ENCODE measurements around the gene HRK.
"Not testable (repeated sequence)": the region's sequence is repeated elsewhere in the genome, so short reads cannot be mapped to it uniquely, and the experiment has no call there.

HRK gene

DNA sequence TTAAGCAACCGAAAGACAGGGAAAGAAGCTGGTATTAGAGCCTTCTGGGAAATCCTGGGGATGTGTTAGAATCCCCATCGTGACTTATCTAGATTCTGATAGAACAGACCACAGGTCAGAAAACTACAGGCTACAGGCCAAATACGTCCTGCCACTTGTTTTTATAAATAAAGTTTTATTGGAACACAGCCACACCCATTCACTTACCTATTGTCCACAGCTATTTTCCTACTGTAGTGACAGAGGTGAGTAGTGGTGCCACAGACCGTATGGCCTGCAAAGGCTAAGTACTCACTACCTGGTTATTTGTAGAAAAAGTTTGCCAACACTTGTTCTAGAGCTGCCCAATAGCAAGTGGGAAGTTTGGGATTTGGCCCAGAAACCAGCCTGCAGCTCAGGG is 53.8 kb downstream of the HRK start:
- Histone ChIP-seq H3K9me3 (no peaks in the 10 kb centered on the region), H3K27me3 (peaks cover 6% of the 10 kb centered on the region), H3K36me3 (no peaks in the 10 kb centered on the region), H3K4me1 (ENCODE audit: control insufficient read depth in 1 of 2, insufficient read depth in 1 of 2, low read depth in 1 of 2, low read length in 1 of 2) (no peaks in the 10 kb centered on the region), H3K4me3 (ENCODE audit: low read depth in 1 of 2, low read length in 1 of 2) (no peak overlapping the region), H3K27ac (no peak overlapping the region)
- TF ChIP-seq, protein P1, sequence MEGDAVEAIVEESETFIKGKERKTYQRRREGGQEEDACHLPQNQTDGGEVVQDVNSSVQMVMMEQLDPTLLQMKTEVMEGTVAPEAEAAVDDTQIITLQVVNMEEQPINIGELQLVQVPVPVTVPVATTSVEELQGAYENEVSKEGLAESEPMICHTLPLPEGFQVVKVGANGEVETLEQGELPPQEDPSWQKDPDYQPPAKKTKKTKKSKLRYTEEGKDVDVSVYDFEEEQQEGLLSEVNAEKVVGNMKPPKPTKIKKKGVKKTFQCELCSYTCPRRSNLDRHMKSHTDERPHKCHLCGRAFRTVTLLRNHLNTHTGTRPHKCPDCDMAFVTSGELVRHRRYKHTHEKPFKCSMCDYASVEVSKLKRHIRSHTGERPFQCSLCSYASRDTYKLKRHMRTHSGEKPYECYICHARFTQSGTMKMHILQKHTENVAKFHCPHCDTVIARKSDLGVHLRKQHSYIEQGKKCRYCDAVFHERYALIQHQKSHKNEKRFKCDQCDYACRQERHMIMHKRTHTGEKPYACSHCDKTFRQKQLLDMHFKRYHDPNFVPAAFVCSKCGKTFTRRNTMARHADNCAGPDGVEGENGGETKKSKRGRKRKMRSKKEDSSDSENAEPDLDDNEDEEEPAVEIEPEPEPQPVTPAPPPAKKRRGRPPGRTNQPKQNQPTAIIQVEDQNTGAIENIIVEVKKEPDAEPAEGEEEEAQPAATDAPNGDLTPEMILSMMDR (IDR thresholded peaks at IDR 0.05) = no peak

DNA sequence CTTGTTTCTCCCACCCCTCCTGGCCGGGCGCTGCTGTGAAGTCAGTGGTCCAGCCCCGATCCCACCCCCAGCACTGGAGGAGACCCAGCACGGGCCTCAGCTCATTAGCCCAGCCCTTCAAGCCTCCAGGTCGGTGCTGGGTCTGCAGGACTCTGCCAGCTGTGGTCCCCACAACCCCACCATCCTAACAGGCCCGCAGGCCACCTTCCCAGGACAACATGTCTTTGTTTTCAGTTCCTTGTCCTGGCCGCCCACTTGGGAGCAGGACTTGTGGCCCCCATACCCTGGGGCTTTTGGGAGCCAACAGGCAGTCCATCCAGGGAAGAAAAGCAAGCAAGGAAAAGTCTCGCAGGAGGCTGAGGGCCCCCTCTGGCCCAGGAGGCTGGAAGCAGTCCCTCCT is 60.0 kb downstream of the HRK start:
- H3K4me3 ChIP-seq (ENCODE audit: low read depth in 1 of 2, low read length in 1 of 2) = no peak overlapping the region
- TF ChIP-seq, protein P1 (IDR thresholded peaks at IDR 0.05) = no peak
- H3K36me3 ChIP-seq = no peaks in the 10 kb centered on the region
- peaks cover 11 to 15% of the 10 kb centered on the region in 2 experiments for H3K4me1 ChIP-seq (ENCODE audit: control insufficient read depth in 1 of 2, insufficient read depth in 1 of 2, low read depth in 1 of 2, low read length in 1 of 2)
- no peak overlapping the region for H3K27ac ChIP-seq
- H3K9me3 ChIP-seq = no peaks in the 10 kb centered on the region
- peaks cover 34% of the 10 kb centered on the region for H3K27me3 ChIP-seq

DNA sequence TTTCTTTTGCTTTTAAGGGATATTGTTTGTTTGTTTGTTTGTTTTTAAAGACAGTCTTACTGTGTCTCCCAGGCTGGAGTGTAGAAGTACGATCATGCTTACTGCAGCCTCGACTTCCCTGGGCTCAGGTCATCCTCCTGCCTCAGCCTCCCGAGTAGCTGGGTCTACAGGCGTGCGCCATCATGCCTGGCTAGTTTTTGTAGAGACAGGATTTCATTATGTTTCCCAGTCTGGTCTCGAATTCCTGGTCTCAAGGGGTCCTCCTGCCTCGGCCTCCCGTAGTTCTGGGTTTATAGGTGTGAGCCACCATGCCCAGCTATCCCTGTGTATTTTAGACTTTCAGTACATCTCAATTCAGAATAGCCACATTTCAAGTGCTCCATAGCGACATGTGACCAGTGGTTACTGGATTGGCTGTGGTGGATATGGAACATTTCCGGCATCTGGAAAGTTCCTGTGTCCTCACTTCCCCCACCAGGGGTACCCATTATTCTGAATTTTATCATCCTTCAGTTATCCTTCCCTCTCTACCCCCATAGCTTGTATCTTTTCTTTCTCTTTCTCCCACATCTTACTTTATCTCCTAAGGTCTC is 61.1 kb downstream of the HRK start:
- Histone ChIP-seq H3K4me1 (ENCODE audit: control insufficient read depth in 1 of 2, insufficient read depth in 1 of 2, low read depth in 1 of 2, low read length in 1 of 2) (peaks cover 11 to 15% of the 10 kb centered on the region in 2 experiments), H3K36me3 (no peaks in the 10 kb centered on the region), H3K4me3 (ENCODE audit: low read depth in 1 of 2, low read length in 1 of 2) (no peak overlapping the region), H3K27ac (no peak overlapping the region), H3K27me3 (peaks cover 34% of the 10 kb centered on the region), H3K9me3 (no peaks in the 10 kb centered on the region)
- TF ChIP-seq, protein P1 (IDR thresholded peaks at IDR 0.05) = no peak

DNA sequence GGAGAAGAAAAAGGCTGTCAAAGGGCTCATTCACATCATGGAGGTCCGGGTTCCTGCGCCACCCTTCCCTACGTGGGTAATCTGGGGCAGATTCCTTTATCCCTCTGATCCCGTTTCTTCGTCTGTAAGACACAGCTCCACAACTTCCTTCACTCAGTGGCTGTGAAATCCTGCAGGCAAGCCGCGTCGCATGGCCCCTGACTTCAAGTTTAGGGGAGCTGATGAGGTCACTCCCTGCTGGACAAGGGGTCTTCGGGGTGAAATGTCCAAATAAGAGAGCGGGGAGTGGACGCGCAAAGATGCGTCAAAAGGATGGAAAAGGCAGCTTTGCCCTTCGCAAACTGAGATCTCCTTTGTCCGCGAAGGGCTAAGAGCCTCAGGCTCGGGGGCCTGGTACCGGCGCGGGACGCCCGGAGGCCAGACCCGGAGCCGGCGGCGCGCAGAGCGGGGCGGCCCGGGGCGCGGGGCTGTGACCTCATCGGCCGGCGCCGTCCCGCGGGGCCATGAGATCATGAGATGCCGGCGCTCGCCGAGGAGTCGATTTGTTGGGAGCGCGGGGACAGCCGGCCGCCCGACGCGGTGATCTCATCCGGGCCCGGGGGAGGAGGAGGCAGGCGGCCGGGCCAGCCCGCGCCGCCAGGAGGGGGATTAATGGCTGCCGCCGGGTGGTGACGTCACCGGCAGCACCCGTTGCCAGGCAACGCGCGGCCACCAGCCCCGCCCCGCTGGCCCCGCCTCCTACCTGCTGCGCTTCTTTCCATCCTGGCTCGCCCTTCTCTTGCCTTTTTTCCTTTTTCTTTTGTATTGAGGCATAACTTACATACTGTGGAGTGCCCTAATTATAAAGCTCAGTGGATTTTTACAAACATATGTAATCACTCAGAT is 62.1 kb downstream of the HRK start:
- Histone ChIP-seq H3K4me3 (ENCODE audit: low read depth in 1 of 2, low read length in 1 of 2) (peak overlapping the region; percentile 79 to 91), H3K4me1 (ENCODE audit: control insufficient read depth in 1 of 2, insufficient read depth in 1 of 2, low read depth in 1 of 2, low read length in 1 of 2) (peaks cover 11 to 15% of the 10 kb centered on the region in 2 experiments), H3K27me3 (peaks cover 34% of the 10 kb centered on the region), H3K9me3 (no peaks in the 10 kb centered on the region), H3K36me3 (no peaks in the 10 kb centered on the region), H3K27ac (peak overlapping the region; percentile 78)
- TF ChIP-seq, protein P1 (IDR thresholded peaks at IDR 0.05) = no peak

DNA sequence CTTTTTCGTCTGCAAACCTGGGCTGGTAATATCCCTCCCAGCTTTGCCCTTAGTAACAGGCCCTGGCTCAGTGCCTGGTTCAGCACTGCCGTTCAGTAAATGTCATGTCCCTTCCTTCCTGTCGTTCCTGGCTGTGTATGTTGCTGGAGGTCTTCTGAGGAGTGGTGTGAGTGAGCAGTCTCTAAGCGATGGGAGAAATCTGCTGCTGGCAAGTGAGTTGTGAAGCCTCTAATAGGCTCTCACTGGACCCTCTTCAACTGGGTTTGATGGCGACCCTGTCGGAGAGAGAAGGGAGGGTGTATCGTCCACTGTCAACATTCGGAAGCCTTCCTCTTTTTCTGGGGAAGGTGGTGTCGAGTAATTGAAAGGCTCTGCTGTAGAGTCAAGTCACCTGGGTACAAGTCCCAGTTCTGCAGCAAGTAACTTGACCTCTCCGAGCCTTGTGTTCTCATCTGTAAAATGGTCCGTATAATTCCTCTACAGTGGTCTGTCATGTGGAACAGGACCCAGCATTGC is 62.8 kb downstream of the HRK start:
- Histone ChIP-seq H3K27ac (peak overlapping the region; percentile 78), H3K27me3 (peaks cover 34% of the 10 kb centered on the region), H3K4me3 (ENCODE audit: low read depth in 1 of 2, low read length in 1 of 2) (peak overlapping the region; percentile 79 to 91), H3K36me3 (no peaks in the 10 kb centered on the region), H3K9me3 (no peaks in the 10 kb centered on the region), H3K4me1 (ENCODE audit: control insufficient read depth in 1 of 2, insufficient read depth in 1 of 2, low read depth in 1 of 2, low read length in 1 of 2) (peaks cover 11 to 15% of the 10 kb centered on the region in 2 experiments)
- TF ChIP-seq, protein P1 (IDR thresholded peaks at IDR 0.05) = no peak

DNA sequence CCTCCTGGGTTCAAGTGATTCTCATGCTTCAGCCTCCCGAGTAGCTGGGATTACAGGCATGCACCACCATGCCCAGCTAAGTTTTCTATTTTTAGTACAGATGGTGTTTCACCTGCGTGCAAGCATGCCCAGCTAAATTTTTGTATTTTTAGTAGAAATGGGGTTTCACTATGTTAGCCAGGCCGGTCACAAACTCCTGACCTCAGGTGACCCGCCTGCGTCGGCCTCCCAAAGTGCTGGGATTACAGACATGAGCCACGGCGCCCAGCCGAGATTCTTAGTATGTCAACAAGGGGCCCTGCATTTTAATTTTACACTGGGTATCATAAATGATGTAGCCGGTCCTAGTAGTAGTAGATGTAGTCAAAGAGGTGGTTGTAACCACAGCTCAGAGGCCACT is 66.5 kb downstream of the HRK start:
- H3K4me1 ChIP-seq (ENCODE audit: control insufficient read depth in 1 of 2, insufficient read depth in 1 of 2, low read depth in 1 of 2, low read length in 1 of 2) = peaks cover 11 to 15% of the 10 kb centered on the region in 2 experiments
- not testable (repeated sequence) for H3K9me3 ChIP-seq; H3K27ac ChIP-seq; H3K36me3 ChIP-seq; H3K4me3 ChIP-seq (ENCODE audit: low read depth in 1 of 2, low read length in 1 of 2)
- peaks cover 11% of the 10 kb centered on the region for H3K27me3 ChIP-seq
